ENCODE measurements around the gene SPEG. TPM values are rescaled to one million over a fixed set of nuclear protein-coding genes. Genes with fewer than 3 reads are reported as not detected.

Gene SPEG
- total and polyA plus RNA-seq, 2 of the 13 experiments (the other 11 are each of a cell fraction or from before 2014, with no cell fraction given): 0.18 to 0.24 TPM

- no peak for TF ChIP-seq ZNF800 (CRISPR knock-in tag; IDR thresholded peaks at IDR 0.05)
- TF ChIP-seq TCF7L2 (IDR thresholded peaks at IDR 0.05; ENCODE audit: low read depth, low read length): no peak
- no peak for TF ChIP-seq ZNF343 (CRISPR knock-in tag; IDR thresholded peaks at IDR 0.05)
- TF ChIP-seq ZNF761 (CRISPR knock-in tag; conservative IDR thresholded peaks at IDR 0.05): no peak
- TF ChIP-seq, protein P1, sequence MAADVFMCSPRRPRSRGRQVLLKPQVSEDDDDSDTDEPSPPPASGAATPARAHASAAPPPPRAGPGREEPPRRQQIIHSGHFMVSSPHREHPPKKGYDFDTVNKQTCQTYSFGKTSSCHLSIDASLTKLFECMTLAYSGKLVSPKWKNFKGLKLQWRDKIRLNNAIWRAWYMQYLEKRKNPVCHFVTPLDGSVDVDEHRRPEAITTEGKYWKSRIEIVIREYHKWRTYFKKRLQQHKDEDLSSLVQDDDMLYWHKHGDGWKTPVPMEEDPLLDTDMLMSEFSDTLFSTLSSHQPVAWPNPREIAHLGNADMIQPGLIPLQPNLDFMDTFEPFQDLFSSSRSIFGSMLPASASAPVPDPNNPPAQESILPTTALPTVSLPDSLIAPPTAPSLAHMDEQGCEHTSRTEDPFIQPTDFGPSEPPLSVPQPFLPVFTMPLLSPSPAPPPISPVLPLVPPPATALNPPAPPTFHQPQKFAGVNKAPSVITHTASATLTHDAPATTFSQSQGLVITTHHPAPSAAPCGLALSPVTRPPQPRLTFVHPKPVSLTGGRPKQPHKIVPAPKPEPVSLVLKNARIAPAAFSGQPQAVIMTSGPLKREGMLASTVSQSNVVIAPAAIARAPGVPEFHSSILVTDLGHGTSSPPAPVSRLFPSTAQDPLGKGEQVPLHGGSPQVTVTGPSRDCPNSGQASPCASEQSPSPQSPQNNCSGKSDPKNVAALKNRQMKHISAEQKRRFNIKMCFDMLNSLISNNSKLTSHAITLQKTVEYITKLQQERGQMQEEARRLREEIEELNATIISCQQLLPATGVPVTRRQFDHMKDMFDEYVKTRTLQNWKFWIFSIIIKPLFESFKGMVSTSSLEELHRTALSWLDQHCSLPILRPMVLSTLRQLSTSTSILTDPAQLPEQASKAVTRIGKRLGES (CRISPR knock-in tag; IDR thresholded peaks at IDR 0.05; ENCODE audit: borderline replicate concordance): no peak
- no peak for TF ChIP-seq PITX1 (CRISPR knock-in tag; IDR thresholded peaks at IDR 0.05)
- TF ChIP-seq ZNF543 (CRISPR knock-in tag; IDR thresholded peaks at IDR 0.05): no peak
- no peak for TF ChIP-seq ZNF780A (CRISPR knock-in tag; IDR thresholded peaks at IDR 0.05)
- TF ChIP-seq ZBTB37 (CRISPR knock-in tag; IDR thresholded peaks at IDR 0.05): no peak
Measured at GRCh38 chr2:219408204-219408603, 26.4 kb upstream of the SPEG start (continued).
